CD4-positive, alpha-beta T cell (primary cell): Measurements from ENCODE around the gene QSER1. TPM values are rescaled to one million over a fixed set of nuclear protein-coding genes. Genes with fewer than 3 reads are reported as not detected.
"Not testable (repeated sequence)": the region's sequence is repeated elsewhere in the genome, so short reads cannot be mapped to it uniquely, and the experiment has no call there.

Source experiments
- ATAC-seq: fragments of 200-7000 bp; cut with Tn5 transposase; one replicate; pipeline ENCODE4 v1.10.0; 2022; ENCODE audit warnings: mild to moderate bottlenecking; ENCODE audit not compliant: poor library complexity
- CTCF ChIA-PET: fragments of 350-600 bp; sonication (Branson Sonifier 250); formaldehyde crosslinking; loops from one replicate; lab custom pipeline; 2021; ENCODE audit warnings: antibody characterized with exemption, inconsistent platforms; lab: Charles Lee
- POLR2A ChIA-PET: fragments of 350-600 bp; sonication (Branson Sonifier 250); formaldehyde crosslinking; loops from one replicate; lab custom pipeline; 2021; ENCODE audit warnings: antibody characterized with exemption, inconsistent platforms; lab: Charles Lee
- DNase-seq, 14 experiments: peaks; one replicate each; pipeline ENCODE4 v3.0.0-alpha.2; 2013 to 2020; ENCODE audit warnings: mixed read lengths in 2 of 14
- H3K27ac ChIP-seq, 2 donors: one replicate each; pipeline versions ENCODE4 v1.5.1 to v1.7.0; 2013; ENCODE audit warnings: low read length in 2 of 2, low read depth in 1 of 2, mild to moderate bottlenecking in 1 of 2
- H3K27me3 ChIP-seq, 2 experiments: 1 replicate in 1 of 2; 2 replicates in 1 of 2; pipeline versions ENCODE4 v1.6.1 to v1.7.0; 2013; ENCODE audit warnings: low read length in 2 of 2, control low read depth in 1 of 2, mild to moderate bottlenecking in 1 of 2, moderate library complexity in 1 of 2; ENCODE audit not compliant: insufficient read depth in 2 of 2, control insufficient read depth in 1 of 2
- H3K36me3 ChIP-seq: one replicate; pipeline ENCODE4 v1.6.1; 2013; ENCODE audit warnings: low read length, control low read depth; ENCODE audit not compliant: insufficient read depth
- H3K4me1 ChIP-seq: one replicate; pipeline ENCODE4 v1.6.1; 2013; ENCODE audit warnings: low read length, control low read depth; ENCODE audit not compliant: insufficient read depth
- H3K4me3 ChIP-seq: one replicate; pipeline ENCODE4 v1.5.1; 2013; ENCODE audit warnings: mild to moderate bottlenecking, low read length, moderate library complexity
- H3K9me3 ChIP-seq, 2 experiments: 1 replicate in 1 of 2; 2 replicates in 1 of 2; pipeline versions ENCODE4 v1.6.1 to v1.7.0; 2013; ENCODE audit warnings: low read length in 2 of 2, mild to moderate bottlenecking in 2 of 2, control low read depth in 1 of 2, moderate library complexity in 1 of 2; ENCODE audit not compliant: control insufficient read depth in 1 of 2, insufficient read depth in 1 of 2
- H3K27ac Mint-ChIP-seq: one replicate; pipeline ENCODE4 v1.8.0; 2020; ENCODE audit warnings: mixed read lengths
- H3K27me3 Mint-ChIP-seq: one replicate; pipeline ENCODE4 v1.8.0; 2021; ENCODE audit warnings: mixed read lengths
- H3K36me3 Mint-ChIP-seq: one replicate; pipeline ENCODE4 v1.8.0; 2021; ENCODE audit warnings: low read depth, mixed read lengths
- H3K4me1 Mint-ChIP-seq: one replicate; pipeline ENCODE4 v1.8.0; 2021; ENCODE audit warnings: low read depth, mixed read lengths
- H3K4me3 Mint-ChIP-seq: one replicate; pipeline ENCODE4 v1.8.0; 2020; ENCODE audit warnings: mild to moderate bottlenecking, mixed read lengths
- H3K9me3 Mint-ChIP-seq: one replicate; pipeline ENCODE4 v1.8.0; 2020; ENCODE audit warnings: mixed read lengths
- CTCF ChIP-seq: fragments of 200-600 bp; IDR thresholded peaks from one replicate; pipeline ENCODE4 v1.8.0; 2022; ENCODE audit warnings: antibody characterized with exemption, mild to moderate bottlenecking
- intact Hi-C, 2 experiments: fragments of 100-400 bp; cut with DNase I in 1 of 2; cut with micrococcal nuclease in 1 of 2; formaldehyde crosslinking; loops; one replicate each; pipeline versions ENCODE4 v1.15.1 to v1.9.0; 2023 to 2025; cut with DNase I, micrococcal nuclease
- total RNA-seq, 174 experiments: library from RNA in 2 of 174; stranded (reverse) in 2 of 174; gene quantifications; one replicate each; pipeline ENCODE4 v1.2.3 and lab custom pipeline; 2021 to 2026

The QSER1 gene
- total RNA-seq, 2 experiments from 2014 or later, result 9.0 to 10.1 TPM

GRCh38 chr11:32864555-32864954 is 28.1 kb upstream of the QSER1 start:
- Histone ChIP-seq H3K4me1 (no peaks in the 10 kb centered on the region), H3K36me3 (no peaks in the 10 kb centered on the region), H3K27me3 (peaks cover 0 to 4% of the 10 kb centered on the region in 2 experiments), H3K4me3 (no peak overlapping the region), H3K27ac (no peak overlapping the region), H3K9me3 (no peaks in the 10 kb centered on the region)
- Mint-ChIP-seq H3K9me3 (peaks cover 5% of the 10 kb centered on the region), H3K4me3 (no peak overlapping the region), H3K27me3 (peaks cover 47% of the 10 kb centered on the region), H3K27ac (no peak overlapping the region), H3K36me3 (no peaks in the 10 kb centered on the region), H3K4me1 (no peaks in the 10 kb centered on the region)
- DNase-seq (no peak), ATAC-seq (no peak)
- TF ChIP-seq CTCF, result no peak
- ChIA-PET CTCF (no interaction called here), POLR2A (no interaction called here)
- intact Hi-C loops, result no loop called here

DNA sequence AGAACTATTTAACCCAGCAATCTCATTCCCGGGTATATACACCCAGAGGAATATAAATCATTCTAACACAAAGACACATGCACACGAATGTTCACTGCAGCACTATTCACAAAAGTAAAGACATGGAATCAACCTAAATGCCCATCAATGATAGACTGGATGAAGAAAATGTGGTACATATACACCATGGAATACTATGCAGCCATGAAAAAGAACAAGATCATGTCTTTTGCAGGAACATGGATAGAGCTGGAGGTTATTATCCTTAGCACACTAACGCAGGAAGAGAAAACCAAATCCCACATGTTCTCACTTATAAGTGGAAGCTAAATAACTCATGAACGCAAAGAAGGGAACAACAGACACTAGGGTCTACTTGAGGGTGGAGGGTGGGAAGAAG is 23.9 kb upstream of the QSER1 start:
- H3K4me3 Mint-ChIP-seq, POLR2A ChIA-PET, H3K27ac ChIP-seq, intact Hi-C loops, H3K4me1 Mint-ChIP-seq, CTCF ChIA-PET, DNase-seq, H3K9me3 ChIP-seq, H3K27me3 ChIP-seq, H3K9me3 Mint-ChIP-seq, H3K4me3 ChIP-seq, H3K36me3 Mint-ChIP-seq, ATAC-seq, H3K27ac Mint-ChIP-seq, H3K4me1 ChIP-seq, H3K36me3 ChIP-seq: not testable (repeated sequence)
- H3K27me3 Mint-ChIP-seq, result peaks cover 21% of the 10 kb centered on the region

DNA sequence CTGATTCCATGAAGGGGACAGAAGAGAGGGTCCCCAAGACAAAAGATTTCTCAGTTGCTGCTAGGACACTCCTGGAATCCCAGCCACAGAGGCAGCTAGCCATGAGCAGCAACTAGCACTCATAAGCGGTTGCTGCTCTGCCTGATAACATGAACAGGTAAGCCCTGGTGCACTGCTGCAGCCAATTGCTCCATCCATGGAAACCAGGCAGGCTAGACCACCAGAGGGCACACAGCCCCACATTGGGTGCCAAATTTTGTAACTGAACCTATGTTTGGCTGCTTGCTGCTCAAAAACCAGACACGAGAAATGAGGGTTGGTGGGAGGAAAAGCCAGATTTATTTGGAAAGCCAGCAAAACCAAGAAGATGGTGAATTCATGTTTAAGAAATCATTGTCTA is 21.9 kb upstream of the QSER1 start:
- H3K9me3 ChIP-seq, result no peaks in the 10 kb centered on the region
- ATAC-seq (peak; percentile 34), DNase-seq (peak in 11 of 14 experiments; percentile 6 to 53 (median 18))
- H3K27ac Mint-ChIP-seq, result no peak overlapping the region
- H3K36me3 Mint-ChIP-seq, result no peaks in the 10 kb centered on the region
- H3K4me3 ChIP-seq, result no peak overlapping the region
- peak; percentile 17 for TF ChIP-seq CTCF
- no peaks in the 10 kb centered on the region for H3K36me3 ChIP-seq
- peaks cover 16% of the 10 kb centered on the region for H3K27me3 Mint-ChIP-seq
- ChIA-PET CTCF (no interaction called here), POLR2A (no interaction called here)
- intact Hi-C loops, result no loop called here
- H3K27me3 ChIP-seq, result peaks cover 4 to 5% of the 10 kb centered on the region in 2 experiments
- no peak overlapping the region for H3K27ac ChIP-seq
- H3K4me1 Mint-ChIP-seq, result no peaks in the 10 kb centered on the region
- no peak overlapping the region for H3K4me3 Mint-ChIP-seq
- peaks cover 5% of the 10 kb centered on the region for H3K9me3 Mint-ChIP-seq
- no peaks in the 10 kb centered on the region for H3K4me1 ChIP-seq

DNA sequence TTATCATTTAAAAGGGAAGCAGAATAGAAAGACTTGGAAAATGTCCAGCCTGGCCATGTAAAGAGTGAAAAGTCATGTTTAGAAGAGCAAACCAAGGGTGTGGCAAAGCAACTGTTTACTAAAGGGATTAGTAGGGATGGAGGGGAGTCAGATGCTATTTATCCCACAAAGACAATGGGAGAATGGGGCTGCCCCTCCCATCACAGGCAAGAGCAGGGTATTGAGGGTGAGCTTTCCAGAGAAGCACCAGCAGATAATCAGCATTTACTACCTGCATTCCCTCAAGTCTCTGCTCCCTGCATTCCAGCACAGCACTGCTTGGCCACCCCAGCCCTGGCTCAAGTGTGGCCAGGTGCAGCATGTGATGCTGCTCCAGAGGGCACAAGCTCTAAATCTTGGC is 18.5 kb upstream of the QSER1 start:
- no peak overlapping the region for H3K4me3 ChIP-seq
- no peak overlapping the region for H3K27ac ChIP-seq
- ATAC-seq (no peak), DNase-seq (no peak)
- ChIA-PET CTCF (no interaction called here), POLR2A (no interaction called here)
- no peak overlapping the region for H3K4me3 Mint-ChIP-seq
- no peaks in the 10 kb centered on the region for H3K4me1 ChIP-seq
- TF ChIP-seq CTCF, result no peak
- no peaks in the 10 kb centered on the region for H3K9me3 Mint-ChIP-seq
- H3K36me3 Mint-ChIP-seq, result no peaks in the 10 kb centered on the region
- H3K27ac Mint-ChIP-seq, result no peak overlapping the region
- peaks cover 4 to 5% of the 10 kb centered on the region in 2 experiments for H3K27me3 ChIP-seq
- intact Hi-C loops, result no loop called here
- H3K9me3 ChIP-seq, result no peaks in the 10 kb centered on the region
- H3K36me3 ChIP-seq, result no peaks in the 10 kb centered on the region
- no peaks in the 10 kb centered on the region for H3K4me1 Mint-ChIP-seq
- peaks cover 11% of the 10 kb centered on the region for H3K27me3 Mint-ChIP-seq
